NCI-H1417 (cell line): Measurements from ENCODE around the gene NKTR.
A peak's percentile ranks its signal among the peaks of the same experiment; 100 is the strongest.
"Not testable (repeated sequence)": the region's sequence is repeated elsewhere in the genome, so short reads cannot be mapped to it uniquely, and the experiment has no call there.

Experiments
- DNase-seq, 3 experiments: peaks; one replicate each; lab custom pipeline; 2025; lab: John Stamatoyannopoulos, UW

Gene NKTR

GRCh38 chr3:42600111-42600957 lies at the start of gene NKTR:
Gene NKTR, plus strand, starts transcription at chr3:42600686. Its CDS starts 321 bp downstream, at chr3:42601007.
- peak; percentile 98 to 99 (median 98) for DNase-seq

- no peak for DNase-seq
These were observed 47.7 kb upstream of the NKTR start for GRCh38 chr3:42552830-42553229.

- DNase-seq, result no peak
These were observed 44.3 kb upstream of the NKTR start for GRCh38 chr3:42556089-42556632.

DNA sequence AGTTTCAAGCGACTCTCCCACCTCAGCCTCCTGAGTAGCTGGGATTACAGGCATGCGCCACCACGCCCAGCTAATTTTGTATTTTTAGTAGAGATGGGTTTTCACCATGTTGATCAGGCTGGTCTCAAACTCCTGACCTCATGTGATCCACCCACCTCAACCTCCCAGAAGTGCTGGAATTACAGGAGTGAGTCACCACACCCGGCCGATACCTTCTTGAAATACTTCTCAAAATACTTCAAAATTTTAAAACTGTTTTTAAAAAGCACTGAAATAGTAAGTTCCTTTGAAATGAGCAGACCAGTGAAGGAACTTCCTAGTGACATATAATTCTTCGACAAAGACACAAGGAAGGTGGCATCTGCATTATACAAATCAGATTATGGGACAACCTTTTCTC lies 43.7 kb upstream of the NKTR start:
- DNase-seq, result not testable (repeated sequence)

DNA sequence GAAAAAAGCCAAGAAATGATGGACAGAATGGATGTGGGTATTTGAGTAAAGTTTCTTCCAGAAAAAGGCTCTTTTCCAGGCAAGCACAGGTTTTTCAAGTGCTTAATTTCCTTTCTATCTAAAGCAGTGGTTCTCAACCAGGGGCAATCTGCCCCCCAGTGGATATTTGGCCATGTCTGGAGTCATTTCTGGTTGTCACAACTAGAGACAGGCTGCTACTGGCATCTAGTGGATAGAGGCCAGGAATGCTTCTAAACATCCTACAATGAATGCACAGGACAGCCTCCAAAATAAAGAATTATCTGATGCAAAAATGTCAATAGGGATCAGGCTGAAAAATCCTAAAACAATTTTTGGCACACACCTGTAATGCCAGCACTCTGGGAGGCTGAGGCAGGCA lies 42.6 kb upstream of the NKTR start:
- DNase-seq, result peak in 1 of 3 experiments; percentile 25

- no peak for DNase-seq
These were observed 38.2 kb upstream of the NKTR start for GRCh38 chr3:42562047-42562907.

DNA sequence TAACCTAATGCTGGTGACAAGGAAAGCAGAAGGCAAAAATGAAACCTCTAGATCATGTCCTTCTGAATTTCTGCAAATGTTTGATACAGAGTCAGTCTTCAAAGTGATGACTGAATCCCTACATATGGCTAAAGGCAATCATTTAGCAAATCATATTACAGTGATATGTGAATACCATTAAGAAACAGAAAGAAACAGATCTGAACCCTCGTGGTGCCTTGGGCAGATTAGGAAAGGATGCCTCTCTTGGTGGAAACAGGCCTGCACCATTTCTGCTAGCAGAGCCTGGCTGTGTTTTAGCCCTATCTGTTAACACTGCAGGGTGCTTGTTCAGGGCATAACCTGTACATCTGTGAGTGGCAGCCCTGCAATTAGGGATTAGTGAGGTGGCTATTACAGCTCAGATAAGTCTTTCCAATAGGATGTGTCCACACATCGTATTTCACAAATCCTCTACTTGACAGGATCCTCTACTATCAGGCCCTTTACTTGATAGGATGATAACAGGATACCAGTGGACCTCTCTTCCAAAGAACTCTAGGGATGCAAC lies 30.8 kb upstream of the NKTR start:
- DNase-seq, result peak in 2 of 3 experiments; percentile 1 to 51

- DNase-seq, result peak in 1 of 3 experiments; percentile 1
These were observed 28.2 kb upstream of the NKTR start for GRCh38 chr3:42572278-42572677.

DNA sequence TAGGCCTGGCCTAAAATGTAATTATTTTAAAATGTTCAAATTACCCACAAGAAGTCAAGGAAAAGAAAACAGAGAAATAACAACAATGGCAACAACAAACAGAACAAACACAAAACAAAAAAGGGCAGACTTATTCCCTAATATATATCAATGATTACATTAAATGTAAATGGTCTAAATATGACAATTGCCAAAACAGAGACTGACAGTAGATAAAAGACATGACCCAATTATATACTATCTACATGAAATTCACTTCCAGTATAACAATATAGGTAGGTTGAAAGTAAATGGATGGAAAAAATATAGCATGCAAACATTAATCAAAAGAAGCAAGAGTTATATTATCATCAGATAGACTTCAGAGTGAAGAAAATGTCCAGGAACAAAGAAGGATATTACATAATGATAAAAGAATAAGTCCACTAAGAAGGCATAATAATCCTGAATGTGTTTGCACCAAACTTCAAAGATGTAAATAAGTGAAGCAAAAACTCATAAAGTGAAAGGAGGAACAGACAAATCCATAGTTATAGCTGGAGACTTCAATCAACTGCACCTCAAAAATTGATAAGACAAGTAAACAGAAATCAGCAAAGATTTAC lies 25.2 kb upstream of the NKTR start:
- no peak for DNase-seq

- no peak for DNase-seq
These were observed 22.4 kb upstream of the NKTR start for GRCh38 chr3:42578054-42578453.

- not testable (repeated sequence) for DNase-seq
These were observed 21.1 kb upstream of the NKTR start for GRCh38 chr3:42579346-42579745.

- no peak for DNase-seq
These were observed 19.1 kb upstream of the NKTR start for GRCh38 chr3:42581400-42581708.

DNA sequence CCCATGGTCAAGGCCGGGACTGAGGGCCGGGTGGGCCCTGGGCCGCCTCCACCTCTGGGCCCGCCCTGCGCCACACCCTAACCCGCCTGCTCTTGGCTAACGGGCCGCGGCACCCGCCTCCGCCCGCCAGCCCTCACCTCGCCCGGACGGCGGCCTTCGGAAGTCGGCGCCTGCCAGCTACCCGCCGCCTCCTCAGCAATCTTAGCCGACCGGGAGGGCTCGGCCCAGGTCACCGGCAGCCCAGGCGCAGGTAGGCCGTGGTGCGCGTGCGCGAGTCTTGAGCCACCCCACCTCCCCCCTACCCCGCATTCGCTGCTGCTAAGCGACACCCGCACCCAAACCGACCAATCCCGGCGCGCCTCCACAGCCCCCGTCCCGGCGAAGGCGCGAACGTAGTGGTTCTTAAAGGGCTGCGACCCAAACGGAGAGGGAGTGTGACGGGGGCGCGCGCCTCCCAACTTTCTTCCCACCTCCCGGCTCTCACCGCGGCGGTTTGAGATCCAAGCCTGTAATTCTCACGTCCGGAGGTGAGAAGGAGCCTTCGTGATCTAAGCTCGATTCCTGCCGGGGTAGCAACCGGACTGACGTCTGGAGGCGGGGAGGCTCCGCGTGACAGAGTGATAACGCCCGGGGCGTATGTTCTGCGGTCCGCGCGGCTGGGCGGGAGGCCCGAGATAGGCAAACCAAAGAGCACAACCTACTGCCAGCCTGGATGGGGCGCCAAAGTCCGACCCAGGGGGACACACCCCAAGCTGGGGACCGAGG lies 18.6 kb upstream of the NKTR start, which contains the start of gene SEC22C:
TSS of gene SEC22C (minus strand) at position 259 of the 765 bp plus-strand sequence. CDS start 12,921 bp downstream, outside the sequence.
- DNase-seq, result peak; percentile 89 to 95 (median 93)

DNA sequence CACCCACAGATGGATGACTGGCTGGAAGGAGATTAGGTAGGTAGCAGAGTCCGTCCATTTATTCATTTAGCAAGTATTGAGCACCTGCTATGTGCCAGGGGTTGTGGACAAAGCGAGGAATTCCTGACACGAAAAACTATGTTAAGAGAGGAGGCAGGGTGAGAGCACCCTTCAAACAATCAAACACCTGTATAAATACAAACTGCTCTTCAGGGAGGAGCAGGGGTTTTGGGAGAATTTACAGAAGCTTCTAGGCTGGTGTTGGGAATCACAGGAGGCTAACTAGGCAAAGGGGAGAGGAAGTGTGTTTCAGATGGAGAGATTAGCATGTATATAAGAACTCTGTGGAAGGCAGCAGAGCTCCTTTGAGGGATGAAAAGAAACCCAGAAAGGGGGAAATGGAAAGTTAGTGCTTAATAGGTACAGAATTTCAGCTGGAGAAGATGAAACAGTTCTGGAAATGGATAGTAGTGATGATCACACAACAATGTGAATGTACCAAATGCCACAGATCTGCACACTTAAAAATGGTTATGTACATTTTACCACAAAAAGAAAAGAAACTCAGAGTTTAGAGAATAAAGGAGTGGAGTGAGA lies 17.9 kb upstream of the NKTR start:
- DNase-seq, result no peak

- DNase-seq, result no peak
These were observed 11.9 kb upstream of the NKTR start for GRCh38 chr3:42588625-42589024.

DNA sequence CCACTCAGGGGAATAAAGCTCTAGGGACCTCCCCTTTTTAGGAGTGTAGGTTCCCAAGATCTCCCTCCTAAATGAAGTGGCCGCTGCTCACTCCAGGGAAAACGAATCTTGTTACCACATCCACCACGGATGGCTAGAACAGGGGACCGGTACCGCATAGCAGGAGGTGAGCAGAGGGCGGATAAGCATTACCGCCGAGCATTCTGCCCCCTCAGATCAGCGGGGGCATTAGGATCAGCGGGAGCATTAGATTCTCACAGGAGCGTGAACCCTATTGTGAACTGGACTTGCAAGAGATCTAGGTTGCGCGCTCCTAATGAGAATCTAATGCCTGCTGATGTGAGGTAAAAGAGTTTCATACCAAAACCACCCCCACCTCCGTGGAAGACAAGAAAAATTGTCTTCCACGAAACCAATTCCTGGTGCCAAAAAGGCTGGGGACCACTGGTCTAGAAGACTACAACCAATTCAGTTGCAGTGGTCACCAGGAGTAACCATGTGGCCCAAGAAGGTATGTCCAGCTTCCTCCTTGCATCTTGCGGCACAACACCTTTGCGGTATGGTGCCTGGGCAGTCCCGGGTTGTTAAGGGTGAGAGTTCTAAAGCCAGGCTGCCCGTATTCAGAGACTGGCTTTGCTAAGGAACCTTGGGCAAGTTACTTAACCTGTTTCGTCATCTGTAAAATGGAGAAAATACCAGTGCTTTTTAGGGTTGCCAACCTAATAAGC lies 10.9 kb upstream of the NKTR start:
- no peak for DNase-seq

GRCh38 chr3:42590989-42591756 lies 9.3 kb upstream of the NKTR start:
- peak in 2 of 3 experiments; percentile 25 to 36 for DNase-seq

GRCh38 chr3:42591811-42592210 lies 8.7 kb upstream of the NKTR start:
- no peak for DNase-seq

GRCh38 chr3:42593635-42594034 lies 6.9 kb upstream of the NKTR start:
- no peak for DNase-seq
